Hematopoietic multipotent progenitor cell treated with erythropoietin and hydrocortisone succinate and interleukin-3 and kit ligand, for 15 days (in vitro differentiated cells): Measurements from ENCODE around the gene MBNL1.

Source experiments
- DNase-seq: peaks from one replicate; pipeline ENCODE4 v3.0.0-alpha.2; 2015; ENCODE audit warnings: low spot score

The MBNL1 gene

DNA sequence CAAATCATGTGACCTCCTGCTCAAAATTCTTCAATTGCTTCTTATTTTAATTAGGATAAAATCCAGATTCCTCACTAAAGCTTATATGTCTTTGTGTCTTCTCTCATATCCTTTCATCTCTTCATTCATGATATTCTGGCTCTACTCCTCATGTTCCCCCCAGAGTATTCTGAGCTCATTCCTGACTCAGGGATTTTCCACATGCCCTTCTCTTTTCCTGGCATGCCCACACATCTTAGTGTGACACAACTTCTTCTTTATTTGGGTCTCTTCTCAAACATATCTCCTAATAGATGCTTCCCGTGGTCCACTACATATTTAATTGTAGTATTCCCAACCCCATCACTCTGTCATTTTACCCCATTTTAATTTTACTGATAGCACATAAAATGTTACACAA is 15.2 kb upstream of the MBNL1 start:
- no peak for DNase-seq

DNA sequence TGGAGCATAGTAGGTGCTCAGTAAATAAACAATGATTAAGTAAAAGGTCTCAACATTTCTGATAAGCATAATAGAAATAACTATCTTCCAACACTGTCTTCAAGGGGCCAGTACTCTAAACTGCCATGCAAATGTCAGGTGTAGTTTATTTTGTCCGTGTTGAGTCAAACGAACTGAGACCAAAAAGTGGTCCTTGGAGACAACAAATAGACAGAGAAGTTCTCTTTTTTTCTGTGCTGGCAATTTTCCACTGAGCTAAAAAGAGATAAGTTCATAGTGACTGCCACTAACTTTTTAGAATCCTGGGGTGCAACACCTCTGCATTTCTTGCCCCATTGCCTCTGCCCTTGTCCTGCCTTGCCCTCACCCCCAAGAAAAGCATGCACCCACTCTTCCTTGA is 14.7 kb upstream of the MBNL1 start:
- DNase-seq = no peak

DNA sequence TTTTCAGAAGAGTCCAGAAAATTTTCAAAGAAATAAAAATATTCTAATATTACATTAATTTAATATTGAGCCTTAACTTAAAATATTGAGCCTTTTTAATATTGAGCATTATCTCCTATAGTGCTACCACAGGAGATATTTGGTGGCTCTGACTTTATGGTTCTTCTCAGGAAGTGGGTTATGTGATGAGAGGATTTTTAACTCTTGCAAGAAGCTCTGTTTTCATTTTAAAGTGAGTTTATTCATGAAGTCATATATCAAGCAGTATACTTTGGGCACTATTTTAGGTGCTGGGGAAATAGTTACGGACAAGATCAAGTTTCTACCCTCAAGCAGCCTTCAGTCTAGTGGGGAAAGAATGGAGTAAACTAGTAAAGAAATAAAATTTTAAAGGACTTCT is 13.4 kb upstream of the MBNL1 start:
- DNase-seq = no peak

DNA sequence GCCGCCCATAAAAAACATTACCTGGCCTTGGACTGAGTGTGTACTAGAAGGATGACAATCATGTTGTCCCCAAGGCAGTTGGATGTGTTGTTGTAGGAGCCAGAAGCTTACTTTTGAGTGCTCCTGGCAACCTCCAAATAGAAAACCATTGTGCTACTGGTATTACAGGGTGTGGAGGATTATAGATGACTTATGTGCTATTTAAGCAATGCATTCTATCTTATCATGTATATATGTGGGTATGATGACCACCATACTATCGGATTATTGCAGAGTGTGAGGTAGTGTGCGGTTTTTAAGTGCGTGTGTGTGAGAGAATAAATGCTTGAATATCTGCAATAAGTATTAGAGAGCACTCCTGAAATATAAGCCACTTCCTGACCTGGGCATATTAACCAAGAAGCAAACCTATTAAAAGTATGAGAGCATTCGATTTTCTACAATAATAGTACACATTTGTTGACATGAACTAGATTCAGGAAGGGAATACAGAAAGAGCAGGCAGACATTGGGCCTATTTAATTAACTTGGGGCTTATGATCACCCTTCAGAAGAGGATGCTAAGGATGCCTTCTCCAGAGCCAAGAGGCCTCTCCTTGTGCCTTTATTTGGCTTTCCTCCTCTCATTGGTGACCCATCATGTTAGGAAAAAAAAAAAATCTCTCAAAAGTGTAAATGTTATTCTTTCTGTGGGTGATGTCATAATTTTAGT is 11.7 kb upstream of the MBNL1 start:
- DNase-seq = no peak

DNA sequence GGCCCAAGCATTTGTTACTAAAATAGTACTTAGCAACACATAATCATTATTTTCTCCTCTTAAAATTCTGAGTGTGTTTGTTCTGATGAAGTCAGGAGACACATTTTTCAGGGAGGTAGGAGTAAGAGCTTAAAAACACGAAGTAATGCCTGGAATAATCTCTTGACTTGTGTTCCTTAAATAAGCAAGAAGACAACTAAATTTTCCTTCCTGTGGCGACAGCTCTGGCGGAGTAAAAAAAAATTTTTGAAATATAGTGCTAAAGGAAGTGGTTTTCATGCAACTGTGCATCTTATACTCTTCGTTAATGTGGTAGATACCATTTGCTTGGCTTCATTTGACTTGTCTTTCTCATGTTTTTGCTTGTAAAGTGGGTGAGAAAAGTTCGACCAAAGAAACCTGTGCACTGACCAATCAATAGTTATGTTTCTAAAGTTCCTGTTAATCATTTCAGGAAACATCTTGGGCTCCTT is 11.1 kb upstream of the MBNL1 start:
- no peak for DNase-seq

DNA sequence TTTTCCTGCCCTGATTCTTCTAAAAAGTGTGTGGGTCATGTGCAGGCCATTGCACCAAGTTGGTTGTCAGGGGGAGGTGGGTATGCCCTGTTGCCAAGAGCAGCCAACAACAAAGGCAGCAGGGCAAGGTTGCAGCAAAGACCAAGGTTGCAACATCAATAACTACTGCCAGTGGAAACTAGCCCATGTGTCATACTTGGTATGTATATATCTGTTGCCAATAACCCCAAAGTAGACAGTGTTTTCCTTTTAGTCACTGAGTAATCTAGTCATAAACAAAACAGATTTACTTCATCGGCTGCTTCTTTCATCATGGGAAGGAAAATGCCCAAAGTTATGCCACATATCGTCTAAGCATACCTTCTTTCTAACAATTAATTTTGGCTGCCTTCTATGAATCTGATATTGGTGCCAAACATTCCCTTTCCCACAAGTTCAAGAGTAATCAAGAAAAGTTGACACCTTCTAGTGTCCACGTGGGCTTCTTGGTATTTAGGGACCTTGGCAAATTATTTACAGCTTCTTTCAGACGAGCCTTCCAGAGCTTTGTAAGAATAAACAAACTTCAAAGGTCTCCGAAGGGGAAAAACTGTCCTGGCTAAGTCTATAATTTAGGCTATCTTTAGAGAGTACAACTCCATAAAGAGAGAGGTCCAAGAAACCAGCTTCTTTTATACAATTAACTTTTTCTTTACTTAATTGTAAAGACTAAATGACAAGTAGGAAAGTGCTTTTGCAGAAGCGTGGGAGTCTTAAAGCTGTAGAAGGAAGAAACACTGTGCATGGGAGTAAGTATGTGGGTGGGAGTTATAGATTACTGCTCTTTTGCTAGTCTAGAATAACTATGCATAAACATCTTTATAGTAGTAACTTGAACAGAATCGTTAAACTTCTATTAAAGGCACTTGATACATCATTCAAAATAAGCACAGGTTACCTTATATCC is 10.0 kb upstream of the MBNL1 start:
- no peak for DNase-seq

DNA sequence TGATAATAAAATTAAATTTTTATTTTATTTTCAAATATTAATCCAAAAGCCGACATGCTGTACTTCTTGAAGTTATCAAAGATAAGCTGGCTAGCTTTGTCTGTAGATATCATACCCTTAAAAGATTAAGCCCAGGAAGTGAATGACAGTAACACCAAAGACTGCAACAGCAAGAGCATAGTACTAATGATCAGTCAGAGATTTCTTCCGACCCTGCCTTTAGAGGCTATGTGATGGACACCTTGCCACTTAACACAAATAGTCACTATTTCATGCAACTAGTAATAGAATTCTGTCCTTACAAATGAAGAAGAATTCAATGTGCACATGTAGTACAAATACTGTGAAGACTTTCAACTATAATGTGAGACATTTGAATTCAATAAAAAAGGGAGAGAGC is 9.3 kb upstream of the MBNL1 start:
- DNase-seq = no peak

DNA sequence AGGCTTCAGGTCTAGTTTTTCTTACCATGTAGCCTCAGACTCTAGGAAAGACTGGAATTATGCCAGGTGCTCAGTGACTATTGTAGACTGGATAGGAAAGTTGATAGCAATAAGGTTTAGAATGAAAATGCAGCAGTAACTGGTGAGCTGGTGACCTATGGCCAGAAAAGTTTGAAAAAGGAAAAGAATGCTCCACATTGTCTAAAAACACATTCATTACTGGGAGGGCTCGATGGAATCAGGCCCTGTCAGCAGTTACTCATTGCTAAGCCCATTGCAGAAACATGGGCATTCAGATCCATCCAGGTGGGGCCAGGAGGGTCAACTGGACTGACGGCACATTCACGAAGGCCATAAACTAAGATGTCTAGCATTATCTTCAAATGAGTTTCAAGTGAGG is 8.7 kb upstream of the MBNL1 start:
- no peak for DNase-seq

DNA sequence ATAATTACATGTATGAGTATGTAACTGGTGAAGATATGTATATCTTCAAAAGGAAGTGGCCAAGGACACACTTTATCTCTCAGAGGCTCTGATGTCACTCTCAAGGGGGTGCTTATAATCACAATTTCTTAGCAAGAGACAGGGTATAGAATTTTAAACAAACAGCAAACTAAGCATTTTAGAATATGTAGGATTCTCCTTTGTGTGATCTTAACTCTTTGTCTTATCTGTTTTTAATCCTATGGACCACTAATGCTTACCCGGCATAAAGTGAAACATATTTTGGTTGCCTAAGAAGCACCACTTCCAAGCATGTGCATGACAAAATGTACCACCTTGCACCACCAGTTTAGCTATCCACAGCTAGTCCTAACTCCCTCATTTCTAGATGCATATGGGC is 8.2 kb upstream of the MBNL1 start:
- no peak for DNase-seq

DNA sequence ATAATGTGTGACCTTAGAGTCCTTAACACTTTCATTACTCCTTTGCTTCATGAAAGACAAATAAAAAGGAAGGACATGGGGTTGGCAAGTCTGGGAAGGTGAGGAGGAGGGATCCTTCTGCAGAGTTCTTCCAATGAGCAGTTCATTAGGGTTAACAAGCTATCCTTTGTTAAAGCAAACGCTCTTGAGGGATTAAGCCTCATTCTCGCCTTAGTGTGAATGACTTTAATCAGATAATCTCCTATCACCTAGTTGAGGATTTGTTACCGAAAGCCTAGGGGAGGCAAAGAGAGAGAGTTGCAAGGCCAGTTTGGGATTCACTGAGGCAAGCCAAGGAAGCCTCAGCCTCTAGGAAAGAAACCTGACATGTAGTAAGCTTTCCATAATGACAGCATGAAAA is 7.4 kb upstream of the MBNL1 start:
- no peak for DNase-seq

DNA sequence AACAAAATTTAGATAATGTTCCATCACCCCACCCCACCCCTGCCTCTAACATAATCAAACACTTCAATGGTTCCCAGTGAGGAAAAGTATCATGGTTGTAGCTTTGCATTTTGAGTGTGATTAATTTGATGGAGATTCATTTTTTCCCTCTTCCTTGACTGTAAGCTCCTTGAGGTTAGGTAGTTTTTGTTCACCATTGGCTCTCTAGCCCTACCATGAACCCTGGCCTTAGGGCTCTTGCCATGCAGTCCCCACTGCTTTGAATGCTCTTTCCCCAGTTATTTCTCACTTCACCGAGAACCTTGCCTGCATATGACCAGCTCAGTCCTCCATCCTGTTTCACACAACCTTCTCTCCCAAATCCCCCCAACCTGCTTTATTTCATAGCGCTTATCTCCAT is 5.0 kb upstream of the MBNL1 start:
- DNase-seq = no peak

DNA sequence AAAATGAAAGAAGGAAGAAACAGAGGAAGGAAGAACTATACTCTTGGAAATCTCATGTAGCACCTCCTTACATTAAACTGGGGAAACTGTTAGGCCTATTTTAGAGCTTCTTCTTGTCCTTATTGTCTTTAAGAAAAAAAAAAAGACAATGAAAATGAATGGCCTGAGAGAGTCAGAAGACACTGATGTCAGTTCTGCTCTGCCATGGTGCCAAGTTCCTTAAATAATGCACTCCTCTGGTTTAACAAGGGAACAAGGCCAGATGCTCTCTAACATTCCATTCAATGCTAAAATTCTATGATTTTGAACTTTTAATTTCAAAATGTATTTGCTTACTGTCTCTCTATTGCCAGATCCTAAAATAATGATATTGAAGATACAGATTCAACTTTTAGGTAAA is 4.4 kb upstream of the MBNL1 start:
- no peak for DNase-seq

DNA sequence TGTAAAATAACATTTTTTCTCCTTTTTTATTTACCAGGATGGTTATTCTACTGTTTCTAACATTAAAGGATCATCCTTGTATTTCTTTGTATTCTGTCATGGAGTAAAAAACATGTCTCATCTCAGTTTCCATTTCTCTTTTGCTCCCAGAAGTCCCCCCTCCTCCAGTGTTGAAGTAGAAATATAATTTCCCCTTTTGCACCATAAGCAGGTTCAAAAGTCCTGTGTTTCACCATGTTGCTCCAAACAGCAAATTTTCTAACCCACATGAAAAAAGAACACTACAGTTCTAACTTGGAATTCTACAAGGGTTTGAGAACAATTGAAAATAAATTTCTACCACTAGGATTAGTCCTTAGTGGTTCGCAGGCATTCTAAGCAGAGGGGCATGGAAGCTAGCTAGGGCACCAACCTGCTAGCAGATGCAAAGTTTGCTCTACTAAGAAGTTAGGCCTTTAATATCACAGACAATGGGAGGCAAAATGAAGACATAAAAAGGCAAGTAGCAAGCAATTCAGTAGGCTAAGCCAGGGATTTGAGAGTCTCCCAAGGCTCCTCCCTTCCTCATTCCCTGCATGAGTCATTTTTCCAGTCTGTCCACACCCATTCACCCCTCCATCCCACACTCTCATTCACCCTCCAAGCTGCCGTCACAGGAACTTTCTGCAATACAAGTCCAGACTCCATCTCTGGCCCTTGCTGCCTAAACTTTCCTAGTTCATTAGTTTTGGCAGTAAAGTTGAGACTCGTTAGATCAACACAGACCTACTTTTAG is 2.3 kb upstream of the MBNL1 start:
- DNase-seq = no peak

DNA sequence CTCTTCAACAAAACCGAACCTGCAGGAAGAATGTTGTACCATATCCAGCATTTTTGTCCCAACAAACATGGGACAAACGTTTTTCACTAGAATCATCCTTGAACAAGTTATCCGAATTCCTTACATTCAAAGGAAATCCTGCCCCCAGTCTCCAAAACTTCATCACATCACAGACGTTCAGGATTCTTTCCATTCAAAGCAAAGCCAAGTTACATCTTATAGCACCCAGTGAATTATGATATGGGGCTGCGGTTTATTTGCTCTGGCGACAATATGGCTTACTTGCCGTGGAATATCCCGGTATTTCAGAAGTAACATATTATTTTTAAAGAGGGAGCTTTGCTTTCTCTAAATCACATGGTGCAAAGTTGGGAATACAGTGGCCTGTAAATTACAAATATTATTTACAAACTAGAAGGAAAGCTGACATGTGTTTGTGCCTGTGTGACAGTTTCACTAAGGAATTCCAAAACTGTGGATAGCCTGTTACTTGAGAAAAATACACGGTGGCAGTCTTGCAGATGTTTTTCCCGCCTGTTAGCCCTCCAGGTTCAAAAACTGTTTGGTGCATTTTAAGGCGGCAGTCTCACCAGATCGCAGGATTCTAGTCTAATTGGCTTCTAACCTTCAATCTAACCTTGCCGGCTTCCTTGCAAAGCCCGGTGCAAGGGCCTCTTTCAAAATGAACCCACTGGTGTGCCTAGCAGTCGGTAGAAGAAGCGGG is 736 bp upstream of the MBNL1 start:
- no peak for DNase-seq

DNA sequence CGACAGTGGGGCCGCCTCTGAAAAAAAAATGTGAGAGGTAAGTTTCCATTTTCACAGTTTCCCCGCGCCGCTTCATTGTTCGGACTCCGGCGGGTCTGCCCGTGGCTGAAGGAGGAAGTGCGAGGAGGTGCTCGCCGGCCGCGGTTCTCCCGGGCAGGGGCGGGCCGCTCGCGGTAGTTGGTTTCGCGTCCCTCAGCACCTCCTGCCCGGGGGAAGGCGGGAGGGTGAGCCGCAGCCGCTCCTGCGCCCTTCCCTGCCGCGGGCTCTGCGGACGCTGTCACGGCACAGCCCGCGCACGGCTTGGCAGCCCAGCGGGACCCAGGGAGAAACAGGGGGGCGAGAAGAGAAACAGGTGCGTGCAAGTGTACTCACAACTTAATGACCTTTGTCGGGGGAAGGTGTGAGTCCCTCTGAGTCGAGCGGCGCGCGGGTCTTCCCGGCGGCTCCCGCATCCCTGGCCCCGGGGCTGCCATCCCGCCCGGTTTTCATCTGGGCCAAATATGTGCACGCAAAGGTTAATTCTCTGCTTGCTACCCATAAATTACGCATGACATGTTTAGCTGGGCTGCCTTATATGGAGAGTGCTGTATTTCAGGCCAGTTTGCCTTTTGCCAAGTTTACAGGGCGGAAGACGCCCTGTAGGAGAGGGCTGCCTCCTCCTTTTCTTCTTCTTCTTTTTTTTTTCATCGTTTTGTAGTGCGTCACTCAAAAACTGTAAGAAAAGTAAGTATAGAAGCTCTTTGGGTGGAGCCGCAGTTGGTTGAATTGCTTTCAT is 514 bp downstream of the MBNL1 start:
- peak; percentile 78 for DNase-seq

DNA sequence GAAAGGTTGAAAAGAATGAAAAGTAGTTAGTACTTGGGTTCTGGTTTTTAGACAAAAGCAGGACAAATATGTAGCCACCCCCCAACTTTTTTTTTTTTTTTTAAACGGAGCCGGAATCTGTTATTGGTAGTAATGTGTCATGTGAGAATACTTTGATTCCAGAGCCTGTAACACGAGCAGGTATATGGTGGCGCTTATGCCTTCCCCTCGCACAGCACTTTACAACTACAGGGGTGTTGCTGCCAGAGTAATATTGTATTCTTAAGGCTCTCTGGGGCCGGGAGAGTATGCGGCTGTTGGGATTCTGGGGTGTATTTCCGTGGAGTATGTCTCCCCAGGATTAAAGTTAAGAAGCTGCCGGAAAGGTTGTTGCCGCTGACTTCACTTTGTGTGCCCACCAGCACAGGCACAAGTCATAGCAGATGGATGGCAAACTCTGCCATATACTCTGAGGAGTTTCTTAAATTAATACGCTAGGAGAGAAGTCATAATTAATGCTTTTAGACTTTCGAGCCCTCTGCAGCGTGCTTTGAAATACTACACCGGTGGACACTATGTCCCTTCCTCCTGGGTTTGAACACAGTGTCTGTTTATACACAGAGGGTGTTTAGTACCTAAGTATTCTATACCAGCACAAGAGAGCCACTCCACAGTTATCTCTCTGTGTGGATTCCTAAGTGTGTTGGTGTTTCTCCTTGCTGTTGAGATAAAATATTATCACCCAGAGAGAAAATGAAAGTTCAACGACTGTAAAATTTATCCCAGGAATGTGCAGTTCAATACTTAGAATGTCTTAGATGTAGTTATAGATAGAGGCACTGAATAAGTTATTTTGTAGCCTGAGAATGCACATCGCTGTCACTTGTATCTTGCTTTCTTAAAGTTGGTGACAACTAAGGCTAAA is 1.4 kb downstream of the MBNL1 start:
- DNase-seq = peak; percentile 71

DNA sequence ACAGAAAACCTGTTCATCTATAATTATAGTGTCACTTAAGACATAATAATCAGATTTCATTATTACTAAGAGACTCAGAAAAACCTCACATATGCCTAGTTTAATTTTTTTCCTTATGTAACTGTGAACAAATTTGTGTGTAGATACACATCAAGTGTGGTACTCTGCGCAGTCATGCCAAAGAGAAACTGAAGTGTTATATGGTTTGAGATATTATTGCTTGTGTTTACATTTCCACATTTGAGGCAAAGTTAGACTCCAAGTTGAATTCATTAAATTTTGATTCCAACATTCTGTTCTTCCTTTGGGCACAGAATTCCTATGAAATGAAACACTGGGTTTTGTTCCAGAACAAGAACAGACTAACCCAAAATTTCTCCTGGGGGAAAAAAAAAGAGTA is 2.2 kb downstream of the MBNL1 start:
- DNase-seq = peak; percentile 55

DNA sequence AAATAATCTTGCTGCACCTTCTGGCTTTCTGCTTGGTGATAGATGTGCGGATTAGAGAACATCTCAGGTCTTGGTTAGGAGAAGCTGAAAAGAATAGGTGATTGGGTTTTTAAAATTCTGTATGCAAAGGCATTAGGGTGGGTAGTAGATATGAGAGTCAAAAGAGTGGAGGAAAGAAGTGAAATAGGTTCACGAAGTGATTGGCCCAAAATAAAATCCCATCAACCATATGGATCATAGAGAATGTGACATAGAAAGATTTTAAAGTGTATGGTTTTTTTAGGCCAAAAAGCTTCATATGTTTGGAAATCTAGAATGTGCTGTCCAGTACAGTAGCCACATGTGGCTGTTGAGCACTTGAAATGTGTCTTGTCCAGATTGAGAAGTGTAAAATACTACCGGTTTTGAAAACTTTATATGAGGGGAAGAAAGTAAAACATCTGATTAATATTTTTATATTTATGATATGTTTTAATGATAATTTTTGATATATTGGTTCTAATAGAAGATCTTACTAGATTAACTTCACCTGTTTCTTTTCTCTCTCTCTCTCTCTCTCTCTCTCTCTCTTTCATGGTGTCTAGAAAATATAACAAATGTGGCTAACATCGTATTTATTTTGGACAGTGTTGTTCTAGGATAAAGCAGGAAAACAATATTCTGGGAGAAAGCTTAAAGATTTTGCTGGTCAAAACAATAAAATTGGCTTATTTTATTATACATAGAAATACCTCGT is 2.9 kb downstream of the MBNL1 start:
- peak; percentile 43 for DNase-seq

DNA sequence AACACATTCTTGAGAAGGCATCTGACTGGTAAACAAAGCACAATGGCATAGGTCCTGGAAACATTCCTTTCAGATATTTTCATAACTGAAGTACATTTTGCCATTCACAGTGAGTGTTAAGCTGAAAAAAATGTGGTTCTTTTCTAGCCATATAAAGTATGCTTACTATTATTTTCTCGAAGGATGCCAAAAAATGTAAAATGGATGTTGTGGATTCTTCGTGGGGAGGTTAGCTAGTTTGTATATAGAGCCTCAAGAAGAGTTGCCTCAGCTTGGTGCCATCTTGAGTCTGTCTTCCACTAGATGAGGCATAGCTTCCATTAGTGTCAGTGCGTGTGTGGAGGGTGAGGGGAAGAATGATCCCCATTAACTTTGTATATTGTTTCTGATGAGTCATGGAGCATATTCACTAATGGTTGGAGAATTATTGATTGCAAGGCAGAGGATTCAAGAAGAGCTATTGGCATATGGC is 4.1 kb downstream of the MBNL1 start:
- peak; percentile 70 for DNase-seq
